Stimulated activated CD8-positive, alpha-beta memory T cell treated with anti-CD3 and anti-CD28 coated beads, Interleukin-15, amount 100 ng/mL, for 24 hours (primary cell): ENCODE data around the gene CERS6.

Experiments used
- DNase-seq: peaks from one replicate; pipeline ENCODE4 v3.0.0-alpha.2; 2020; ENCODE audit warnings: low read depth

The CERS6 gene

GRCh38 chr2:168702579-168702978 lies 246.5 kb downstream of the CERS6 start:
- DNase-seq: no peak

DNA sequence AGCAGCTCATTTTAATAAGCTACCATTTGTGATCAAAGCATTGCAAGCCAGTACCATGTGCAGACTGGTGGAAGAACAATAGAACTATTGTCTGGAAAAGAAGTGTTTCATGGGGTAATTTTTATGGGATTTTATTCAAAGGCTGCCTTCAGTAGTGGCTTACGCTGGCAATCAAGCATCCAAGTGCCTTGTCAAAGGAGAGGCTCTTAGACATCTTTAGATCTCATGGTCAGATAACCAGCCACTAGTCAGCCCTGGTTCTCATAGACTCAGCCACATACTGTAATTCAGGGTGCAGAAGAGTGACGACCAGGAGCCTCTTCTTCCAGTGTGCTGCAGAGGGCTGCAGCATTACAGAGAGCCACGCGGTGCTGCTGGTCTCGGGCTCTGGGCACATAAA lies 247.9 kb downstream of the CERS6 start:
- no peak for DNase-seq

DNA sequence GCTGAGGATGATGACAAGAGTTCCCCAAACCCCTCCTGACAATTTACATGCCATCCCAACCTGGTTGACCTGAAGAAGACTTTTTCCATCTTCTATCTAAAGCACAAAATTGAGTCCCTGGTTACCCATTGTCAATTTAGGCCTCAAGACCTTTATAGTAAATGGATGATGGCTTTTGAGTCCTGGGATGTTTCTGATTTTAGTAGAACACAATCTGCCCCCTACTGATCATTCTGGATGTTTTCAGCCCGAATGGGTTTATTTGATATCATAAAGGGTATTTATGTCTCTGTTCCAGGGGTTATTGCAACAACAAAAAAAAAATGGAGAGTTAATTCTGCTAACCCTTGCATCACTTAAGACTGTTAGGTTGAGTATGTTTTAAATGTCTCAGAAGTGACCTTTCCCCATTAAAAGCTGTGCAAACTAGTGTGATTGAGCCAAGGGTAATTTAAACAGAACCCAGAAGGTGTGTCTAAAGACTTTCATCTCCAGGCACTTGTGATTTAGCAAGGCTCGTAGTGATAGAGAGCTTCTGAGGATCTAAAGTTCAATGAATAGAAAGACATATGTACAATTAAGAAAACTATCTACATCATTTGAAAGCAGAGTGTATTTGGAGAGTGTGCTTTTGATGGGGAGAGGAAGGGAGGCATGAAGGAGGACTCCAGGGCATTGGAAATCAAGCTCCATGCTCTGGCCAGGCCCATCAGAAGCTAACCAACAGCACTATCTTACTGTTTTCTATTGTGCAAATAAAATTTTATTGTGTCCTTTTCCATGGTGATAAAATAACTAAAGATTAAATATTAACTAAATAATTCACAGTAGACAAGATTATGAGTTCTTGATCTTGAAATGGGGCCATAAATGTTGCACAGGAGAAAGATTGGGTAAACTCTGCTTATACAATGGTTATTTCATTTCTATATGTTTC lies 249.7 kb downstream of the CERS6 start:
- DNase-seq: no peak

GRCh38 chr2:168706806-168707205 lies 250.7 kb downstream of the CERS6 start:
- DNase-seq: no peak

DNA sequence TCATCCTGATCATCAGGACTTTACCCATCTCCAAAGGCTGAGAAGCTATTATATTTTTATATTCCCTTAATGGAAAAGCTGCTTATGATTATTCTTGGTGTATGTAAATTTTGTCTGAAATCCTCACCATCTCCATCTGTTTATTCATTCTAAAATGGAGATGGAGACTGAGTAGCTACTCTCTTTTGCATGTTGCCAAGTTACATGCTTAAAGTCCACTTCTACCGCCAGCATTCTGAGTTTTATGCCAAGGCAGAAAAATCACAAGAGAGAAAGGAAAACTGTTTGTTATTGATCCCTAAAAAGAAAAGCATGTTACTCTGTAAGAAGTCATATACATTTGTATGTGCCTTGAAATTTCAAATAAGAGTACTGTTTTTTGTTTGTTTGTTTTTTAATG lies 252.0 kb downstream of the CERS6 start:
- DNase-seq: no peak

DNA sequence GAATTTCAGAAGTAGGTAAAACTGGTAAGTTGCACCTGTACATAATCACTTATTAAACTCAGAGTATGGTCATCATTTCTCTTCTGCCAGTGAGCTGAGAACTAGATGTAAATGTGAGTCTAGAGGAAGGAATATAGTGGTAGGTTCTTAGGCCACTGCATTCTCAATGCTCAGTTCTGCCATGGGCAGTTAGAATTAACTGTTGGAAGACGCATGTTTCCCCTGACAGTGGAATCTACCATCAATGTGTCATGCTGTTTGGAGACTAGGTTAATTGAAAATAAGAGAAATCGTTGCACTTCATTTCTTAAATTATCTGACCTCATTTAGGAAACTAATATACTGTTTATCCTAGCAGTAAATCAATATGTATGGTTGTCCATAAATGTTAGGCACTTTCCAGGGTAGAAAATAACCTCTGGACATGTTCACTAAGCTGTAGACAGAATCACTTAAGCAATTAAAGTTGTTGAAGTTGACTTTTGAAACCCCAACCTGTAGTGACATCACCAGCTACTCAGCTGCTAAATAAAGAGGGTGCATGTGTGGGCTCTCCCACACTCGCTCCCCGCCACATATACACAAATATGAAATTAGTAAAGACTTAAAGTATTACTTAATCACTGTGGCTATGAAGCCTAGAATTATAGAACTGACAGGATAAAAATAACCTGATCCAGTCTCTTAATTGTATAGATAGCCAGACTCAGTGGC lies 254.8 kb downstream of the CERS6 start:
- DNase-seq: no peak

DNA sequence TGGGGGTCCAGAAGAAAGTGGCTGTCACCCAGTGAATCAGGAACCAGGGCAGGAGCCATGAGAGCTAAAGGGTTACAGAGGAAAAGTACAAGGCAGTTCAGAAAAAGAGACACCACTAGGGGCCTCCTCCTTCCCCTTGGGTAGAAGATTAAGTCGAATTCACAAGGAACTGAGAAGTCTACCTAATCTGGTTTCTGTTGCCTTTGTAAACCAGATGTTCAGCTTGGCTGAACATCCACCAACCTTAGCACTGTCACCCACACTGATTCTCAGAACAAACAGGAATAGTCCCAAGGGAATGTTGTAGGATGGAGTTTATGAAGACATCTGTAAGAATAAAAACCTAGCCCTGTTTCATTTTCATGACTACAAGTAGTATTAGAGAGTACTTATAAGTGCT lies 256.0 kb downstream of the CERS6 start:
- no peak for DNase-seq

DNA sequence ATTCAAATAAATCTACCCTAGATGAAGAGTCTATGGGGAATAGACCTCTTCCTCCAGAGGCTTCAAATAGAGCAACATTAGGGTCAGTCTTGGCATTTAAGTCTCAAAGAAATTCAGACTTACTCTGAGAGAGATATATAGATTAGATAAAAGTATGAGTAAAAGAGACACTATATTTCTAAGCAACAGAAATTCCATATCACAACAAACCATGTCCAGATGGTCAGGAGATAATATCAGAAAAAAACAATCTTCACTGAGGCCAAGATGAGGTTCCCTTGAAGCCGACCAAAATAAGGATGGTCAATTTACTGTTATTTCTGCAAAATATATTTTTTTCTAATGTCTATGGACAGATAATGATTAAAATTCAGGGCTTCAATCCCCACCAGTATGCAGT lies 257.3 kb downstream of the CERS6 start:
- no peak for DNase-seq

- DNase-seq: no peak
Observed at GRCh38 chr2:168715849-168716248, 259.8 kb downstream of the CERS6 start.

- DNase-seq: no peak
Observed at GRCh38 chr2:168716839-168717238, 260.8 kb downstream of the CERS6 start.

- DNase-seq: no peak
Observed at GRCh38 chr2:168717790-168718502, 261.9 kb downstream of the CERS6 start.

- DNase-seq: no peak
Observed at GRCh38 chr2:168718622-168719021, 262.6 kb downstream of the CERS6 start.

DNA sequence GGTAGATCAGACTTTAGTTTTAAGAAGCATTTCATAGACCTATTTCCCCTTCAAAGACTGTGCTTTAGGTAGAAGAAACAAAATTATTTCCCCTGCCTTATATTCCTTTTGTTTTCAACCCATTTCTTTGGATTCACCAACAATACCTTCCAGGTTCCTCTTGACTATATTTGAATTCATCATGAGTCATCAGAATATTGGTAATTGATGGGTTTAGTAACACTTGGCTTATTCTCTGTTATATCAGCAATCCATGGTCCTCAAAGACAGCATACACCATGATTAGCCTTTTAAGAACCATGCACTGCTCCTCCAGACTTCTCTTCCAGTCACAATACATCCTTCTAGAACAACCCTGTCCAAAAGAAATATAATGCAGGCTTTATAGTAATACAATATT lies 263.4 kb downstream of the CERS6 start:
- DNase-seq: no peak

- no peak for DNase-seq
Observed at GRCh38 chr2:168722592-168722991, 266.5 kb downstream of the CERS6 start.

- no peak for DNase-seq
Observed at GRCh38 chr2:168723275-168723899, 267.3 kb downstream of the CERS6 start.

GRCh38 chr2:168726375-168726774 lies 270.3 kb downstream of the CERS6 start:
- no peak for DNase-seq

GRCh38 chr2:168727904-168728470 lies 271.9 kb downstream of the CERS6 start:
- no peak for DNase-seq

- DNase-seq: no peak
Observed at GRCh38 chr2:168729455-168729854, 273.4 kb downstream of the CERS6 start.

DNA sequence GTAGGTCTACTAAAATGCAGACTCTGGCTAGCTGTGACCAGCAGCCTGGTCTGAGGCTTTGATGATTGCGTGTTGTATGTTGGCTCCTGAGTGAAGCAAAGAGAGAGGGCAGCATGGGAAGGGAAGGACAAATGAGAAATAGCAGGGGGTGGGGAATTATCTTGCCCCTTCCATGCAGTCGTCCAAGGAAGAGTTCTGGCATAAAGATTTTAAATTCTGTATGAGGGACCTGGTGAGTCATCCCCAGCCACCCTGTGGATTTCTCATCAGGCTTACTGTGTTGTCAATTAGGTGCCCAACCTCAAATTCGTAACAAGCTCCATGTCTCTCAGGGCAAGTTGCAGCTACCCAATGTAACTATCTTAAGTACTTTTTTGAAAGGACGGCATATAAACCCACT lies 274.3 kb downstream of the CERS6 start:
- no peak for DNase-seq

GRCh38 chr2:168731002-168731401 lies 274.9 kb downstream of the CERS6 start:
- DNase-seq: no peak

DNA sequence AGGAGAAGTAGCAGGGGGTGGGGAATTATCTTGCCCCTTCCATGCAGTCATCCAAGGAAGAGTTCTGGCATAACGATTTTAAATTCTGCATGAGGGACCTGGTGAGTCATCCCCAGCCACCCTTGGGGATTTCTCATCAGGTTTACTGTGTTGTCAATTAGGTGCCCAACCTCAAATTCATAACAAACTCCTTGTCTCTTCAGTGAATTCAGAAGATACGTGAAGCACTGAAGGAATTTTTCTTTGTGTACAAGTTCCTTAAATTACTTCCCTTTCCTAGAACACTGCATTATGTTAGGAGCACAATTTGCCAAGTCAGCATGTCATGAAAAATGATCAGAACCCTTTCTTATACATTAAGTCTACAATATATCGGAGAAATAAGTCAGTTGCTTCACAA lies 275.5 kb downstream of the CERS6 start:
- no peak for DNase-seq

GRCh38 chr2:168732100-168732499 lies 276.0 kb downstream of the CERS6 start:
- no peak for DNase-seq
